Measurements from ENCODE around the gene CCDC39. TPM values are rescaled to one million over a fixed set of nuclear protein-coding genes. Genes with fewer than 3 reads are reported as not detected.
A peak's percentile ranks its signal among the peaks of the same experiment; 100 is the strongest.

The CCDC39 gene
- total and polyA plus RNA-seq, 2 donors, result 0.02 to 0.05 TPM

DNA sequence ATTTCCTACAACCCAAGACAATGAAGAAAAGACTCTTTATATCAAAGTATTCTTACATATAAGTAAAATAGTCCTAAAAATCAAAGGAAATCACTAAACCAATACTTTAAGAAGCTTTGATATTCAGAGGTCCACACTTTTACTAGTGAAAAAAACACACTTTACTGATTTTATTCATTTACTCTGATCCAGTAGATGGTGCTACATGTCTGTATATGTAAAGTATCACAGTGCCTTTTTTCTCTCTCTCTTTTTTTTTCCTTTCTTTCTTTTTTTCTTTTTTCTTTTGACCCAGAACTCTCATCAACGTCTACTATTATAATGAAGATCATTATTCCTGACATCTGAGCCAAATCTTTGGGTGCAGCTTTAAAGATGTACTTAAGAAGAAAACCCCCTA is 10.8 kb upstream of the CCDC39 start:
- no peaks in the 10 kb centered on the region for H3K9me3 ChIP-seq (ENCODE audit: control insufficient read depth in 2 of 2, insufficient read depth in 1 of 2, low read length in 1 of 2)
- no peak overlapping the region for H3K4me3 ChIP-seq (ENCODE audit: low read length in 2 of 2)
- H3K4me1 ChIP-seq (ENCODE audit: control insufficient read depth in 2 of 2, insufficient read depth in 2 of 2, low read length in 2 of 2), result no peaks in the 10 kb centered on the region
- WGBS, result 23% methylated on average over 1 of the region's 1 CpG
- no peak overlapping the region for H3K27ac ChIP-seq (ENCODE audit: low read depth in 1 of 2, low read length in 1 of 2)
- no peaks in the 10 kb centered on the region for H3K36me3 ChIP-seq (ENCODE audit: control insufficient read depth in 2 of 2, insufficient read depth in 2 of 2, low read length in 1 of 2)
- no peak for DNase-seq (ENCODE audit: low read depth in 6 of 9, low spot score in 9 of 9)
- no peaks in the 10 kb centered on the region for H3K27me3 ChIP-seq (ENCODE audit: control insufficient read depth in 2 of 2, insufficient read depth in 1 of 2, low read length in 1 of 2)

DNA sequence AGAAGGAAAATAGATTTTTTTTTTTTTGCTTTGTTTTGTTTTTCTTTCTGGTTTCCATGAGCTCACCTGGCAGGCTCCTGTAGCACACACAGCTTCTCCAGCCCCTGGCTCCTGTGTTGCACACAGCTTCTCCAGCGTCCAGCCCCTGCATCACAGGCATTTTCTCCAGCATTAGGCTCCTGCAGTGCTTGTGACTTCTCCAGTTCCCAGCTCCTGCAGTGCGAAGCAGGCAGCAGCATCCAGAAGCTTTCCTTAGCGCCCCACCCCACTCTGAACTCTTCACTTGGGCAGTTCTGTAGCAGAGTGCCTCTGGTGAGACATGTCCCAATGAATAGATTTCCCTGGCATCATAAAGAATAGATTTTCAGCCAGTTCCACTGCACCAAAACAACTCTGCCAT is 5.5 kb upstream of the CCDC39 start:
- no peak for DNase-seq (ENCODE audit: low read depth in 6 of 9, low spot score in 9 of 9)
- H3K27me3 ChIP-seq (ENCODE audit: control insufficient read depth in 2 of 2, insufficient read depth in 1 of 2, low read length in 1 of 2), result peaks cover 1 to 7% of the 10 kb centered on the region in 2 donors

GRCh38 chr3:180683816-180684215 is 4.5 kb upstream of the CCDC39 start:
- Histone ChIP-seq H3K4me3 (ENCODE audit: low read length in 2 of 2) (no peak overlapping the region), H3K27me3 (ENCODE audit: control insufficient read depth in 2 of 2, insufficient read depth in 1 of 2, low read length in 1 of 2) (peaks cover 6 to 17% of the 10 kb centered on the region in 2 donors), H3K4me1 (ENCODE audit: control insufficient read depth in 2 of 2, insufficient read depth in 2 of 2, low read length in 2 of 2) (peaks cover 8 to 10% of the 10 kb centered on the region in 2 donors), H3K27ac (ENCODE audit: low read depth in 1 of 2, low read length in 1 of 2) (no peak overlapping the region), H3K36me3 (ENCODE audit: control insufficient read depth in 2 of 2, insufficient read depth in 2 of 2, low read length in 1 of 2) (no peaks in the 10 kb centered on the region), H3K9me3 (ENCODE audit: control insufficient read depth in 2 of 2, insufficient read depth in 1 of 2, low read length in 1 of 2) (no peaks in the 10 kb centered on the region)
- DNase-seq (ENCODE audit: low read depth in 6 of 9, low spot score in 9 of 9), result no peak
- WGBS, result 85% methylated on average over 2 of the region's 2 CpGs

More for the DNA sequence above, 5.5 kb upstream of the CCDC39 start:
- 30% methylated on average over 3 of the region's 3 CpGs for WGBS
- Histone ChIP-seq H3K27ac (ENCODE audit: low read depth in 1 of 2, low read length in 1 of 2) (no peak overlapping the region), H3K4me1 (ENCODE audit: control insufficient read depth in 2 of 2, insufficient read depth in 2 of 2, low read length in 2 of 2) (peaks cover 3% of the 10 kb centered on the region in 2 donors), H3K36me3 (ENCODE audit: control insufficient read depth in 2 of 2, insufficient read depth in 2 of 2, low read length in 1 of 2) (no peaks in the 10 kb centered on the region), H3K4me3 (ENCODE audit: low read length in 2 of 2) (no peak overlapping the region), H3K9me3 (ENCODE audit: control insufficient read depth in 2 of 2, insufficient read depth in 1 of 2, low read length in 1 of 2) (no peaks in the 10 kb centered on the region)

- Histone ChIP-seq H3K4me3 (ENCODE audit: low read length in 2 of 2) (peak overlapping the region; percentile 46 to 52), H3K4me1 (ENCODE audit: control insufficient read depth in 2 of 2, insufficient read depth in 2 of 2, low read length in 2 of 2) (peaks cover 8 to 12% of the 10 kb centered on the region in 2 donors), H3K9me3 (ENCODE audit: control insufficient read depth in 2 of 2, insufficient read depth in 1 of 2, low read length in 1 of 2) (no peaks in the 10 kb centered on the region), H3K36me3 (ENCODE audit: control insufficient read depth in 2 of 2, insufficient read depth in 2 of 2, low read length in 1 of 2) (no peaks in the 10 kb centered on the region), H3K27me3 (ENCODE audit: control insufficient read depth in 2 of 2, insufficient read depth in 1 of 2, low read length in 1 of 2) (peaks cover 15 to 28% of the 10 kb centered on the region in 2 donors), H3K27ac (ENCODE audit: low read depth in 1 of 2, low read length in 1 of 2) (no peak overlapping the region)
- DNase-seq (ENCODE audit: low read depth in 6 of 9, low spot score in 9 of 9), result peak in 3 of 9 donors; percentile 3 to 30 (median 5)
- 2% methylated on average over 7 of the region's 7 CpGs for WGBS
Measured at GRCh38 chr3:180680097-180680430, 775 bp upstream of the CCDC39 start.

- Histone ChIP-seq H3K4me1 (ENCODE audit: control insufficient read depth in 2 of 2, insufficient read depth in 2 of 2, low read length in 2 of 2) (peaks cover 8 to 12% of the 10 kb centered on the region in 2 donors), H3K9me3 (ENCODE audit: control insufficient read depth in 2 of 2, insufficient read depth in 1 of 2, low read length in 1 of 2) (no peaks in the 10 kb centered on the region), H3K36me3 (ENCODE audit: control insufficient read depth in 2 of 2, insufficient read depth in 2 of 2, low read length in 1 of 2) (no peaks in the 10 kb centered on the region), H3K4me3 (ENCODE audit: low read length in 2 of 2) (no peak overlapping the region), H3K27me3 (ENCODE audit: control insufficient read depth in 2 of 2, insufficient read depth in 1 of 2, low read length in 1 of 2) (peaks cover 15 to 25% of the 10 kb centered on the region in 2 donors), H3K27ac (ENCODE audit: low read depth in 1 of 2, low read length in 1 of 2) (no peak overlapping the region)
- no peak for DNase-seq (ENCODE audit: low read depth in 6 of 9, low spot score in 9 of 9)
- WGBS, result 23% methylated on average over 8 of the region's 8 CpGs
Measured at GRCh38 chr3:180678231-180678630, 1.1 kb downstream of the CCDC39 start.

DNA sequence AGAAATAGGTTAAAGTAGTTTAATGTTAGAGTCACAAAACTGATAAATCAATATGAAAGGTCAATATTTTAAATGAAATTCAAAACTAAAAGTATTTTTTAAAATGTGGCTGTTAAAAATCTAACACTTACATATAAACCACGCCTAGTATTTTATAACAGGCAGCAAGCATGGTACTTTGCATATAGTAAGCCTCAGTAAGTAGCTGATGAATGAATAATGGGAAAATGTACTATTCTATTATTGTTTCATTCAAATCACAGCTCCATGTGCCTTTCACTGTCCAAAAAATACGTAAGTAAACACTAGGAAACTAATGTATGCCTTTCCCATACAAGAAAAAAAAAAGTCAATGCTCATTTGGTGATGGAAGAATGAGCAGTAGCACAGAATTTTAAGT is 17.8 kb downstream of the CCDC39 start:
- no peaks in the 10 kb centered on the region for H3K4me1 ChIP-seq (ENCODE audit: control insufficient read depth in 2 of 2, insufficient read depth in 2 of 2, low read length in 2 of 2)
- no peak overlapping the region for H3K4me3 ChIP-seq (ENCODE audit: low read length in 2 of 2)
- no peak overlapping the region for H3K27ac ChIP-seq (ENCODE audit: low read depth in 1 of 2, low read length in 1 of 2)
- 80% methylated on average over 2 of the region's 2 CpGs for WGBS
- H3K9me3 ChIP-seq (ENCODE audit: control insufficient read depth in 2 of 2, insufficient read depth in 1 of 2, low read length in 1 of 2), result no peaks in the 10 kb centered on the region
- H3K27me3 ChIP-seq (ENCODE audit: control insufficient read depth in 2 of 2, insufficient read depth in 1 of 2, low read length in 1 of 2), result no peaks in the 10 kb centered on the region
- H3K36me3 ChIP-seq (ENCODE audit: control insufficient read depth in 2 of 2, insufficient read depth in 2 of 2, low read length in 1 of 2), result no peaks in the 10 kb centered on the region
- no peak for DNase-seq (ENCODE audit: low read depth in 6 of 9, low spot score in 9 of 9)

GRCh38 chr3:180657094-180657493 is 22.2 kb downstream of the CCDC39 start:
- Histone ChIP-seq H3K4me1 (ENCODE audit: control insufficient read depth in 2 of 2, insufficient read depth in 2 of 2, low read length in 2 of 2) (no peaks in the 10 kb centered on the region), H3K27me3 (ENCODE audit: control insufficient read depth in 2 of 2, insufficient read depth in 1 of 2, low read length in 1 of 2) (no peaks in the 10 kb centered on the region), H3K4me3 (ENCODE audit: low read length in 2 of 2) (no peak overlapping the region), H3K27ac (ENCODE audit: low read depth in 1 of 2, low read length in 1 of 2) (no peak overlapping the region), H3K36me3 (ENCODE audit: control insufficient read depth in 2 of 2, insufficient read depth in 2 of 2, low read length in 1 of 2) (no peaks in the 10 kb centered on the region), H3K9me3 (ENCODE audit: control insufficient read depth in 2 of 2, insufficient read depth in 1 of 2, low read length in 1 of 2) (no peaks in the 10 kb centered on the region)
- 87% methylated on average over 4 of the region's 4 CpGs for WGBS
- DNase-seq (ENCODE audit: low read depth in 6 of 9, low spot score in 9 of 9), result no peak

DNA sequence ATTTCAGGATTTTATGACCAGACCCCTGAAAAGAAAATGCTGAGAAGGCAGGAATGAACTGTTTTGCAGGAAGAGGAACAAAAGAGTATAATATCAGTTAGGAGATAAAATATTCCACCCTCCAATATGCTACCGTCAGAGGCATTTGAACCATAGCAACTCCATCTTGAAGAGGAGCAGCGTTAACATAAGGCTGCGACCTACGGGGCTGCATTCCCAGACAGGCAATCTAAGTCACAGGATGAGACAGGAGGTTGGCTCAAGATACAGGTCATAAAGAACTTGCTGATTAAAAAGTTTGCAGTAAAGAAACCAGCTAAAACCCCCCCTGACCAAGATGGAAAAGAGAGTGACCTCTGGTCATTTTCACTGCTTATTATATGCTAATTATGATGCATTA is 22.9 kb downstream of the CCDC39 start:
- Histone ChIP-seq H3K9me3 (ENCODE audit: control insufficient read depth in 2 of 2, insufficient read depth in 1 of 2, low read length in 1 of 2) (no peaks in the 10 kb centered on the region), H3K27ac (ENCODE audit: low read depth in 1 of 2, low read length in 1 of 2) (no peak overlapping the region), H3K4me1 (ENCODE audit: control insufficient read depth in 2 of 2, insufficient read depth in 2 of 2, low read length in 2 of 2) (no peaks in the 10 kb centered on the region), H3K27me3 (ENCODE audit: control insufficient read depth in 2 of 2, insufficient read depth in 1 of 2, low read length in 1 of 2) (no peaks in the 10 kb centered on the region), H3K36me3 (ENCODE audit: control insufficient read depth in 2 of 2, insufficient read depth in 2 of 2, low read length in 1 of 2) (no peaks in the 10 kb centered on the region), H3K4me3 (ENCODE audit: low read length in 2 of 2) (no peak overlapping the region)
- DNase-seq (ENCODE audit: low read depth in 6 of 9, low spot score in 9 of 9), result no peak
- whole genome bisulfite sequencing, result 78% methylated on average over 4 of the region's 4 CpGs

DNA sequence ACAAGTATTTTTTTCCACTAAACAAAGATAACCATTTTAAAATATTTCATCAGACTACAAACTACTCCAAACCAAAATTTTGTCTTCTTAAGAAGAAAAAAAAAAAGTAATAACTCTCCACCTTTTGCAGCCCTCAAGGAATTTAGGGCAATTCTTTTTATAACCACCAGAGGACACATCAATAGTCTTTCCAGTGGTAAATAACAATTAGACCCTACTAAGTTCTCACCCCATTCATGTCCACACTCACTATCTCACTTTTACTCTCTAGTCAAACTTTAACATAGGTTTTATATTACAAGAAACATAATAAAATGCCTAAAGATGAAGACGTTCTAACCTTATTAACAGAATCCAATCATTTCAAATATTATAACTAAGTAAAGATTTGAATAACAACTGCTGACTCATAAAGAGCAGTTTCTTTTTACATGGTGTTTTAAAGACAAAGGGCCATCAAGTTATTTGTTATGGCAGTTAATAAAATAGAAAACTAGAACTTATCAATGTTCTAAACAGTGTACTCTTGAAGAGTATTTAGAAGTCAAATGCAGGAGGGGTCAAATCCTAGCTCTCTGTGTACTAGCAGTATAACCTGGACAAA is 33.0 kb downstream of the CCDC39 start:
- WGBS, result 37% methylated on average over 1 of the region's 1 CpG
- H3K4me3 ChIP-seq (ENCODE audit: low read length in 2 of 2), result no peak overlapping the region
- no peaks in the 10 kb centered on the region for H3K4me1 ChIP-seq (ENCODE audit: control insufficient read depth in 2 of 2, insufficient read depth in 2 of 2, low read length in 2 of 2)
- no peak overlapping the region for H3K27ac ChIP-seq (ENCODE audit: low read depth in 1 of 2, low read length in 1 of 2)
- H3K9me3 ChIP-seq (ENCODE audit: control insufficient read depth in 2 of 2, insufficient read depth in 1 of 2, low read length in 1 of 2), result no peaks in the 10 kb centered on the region
- no peak for DNase-seq (ENCODE audit: low read depth in 6 of 9, low spot score in 9 of 9)
- no peaks in the 10 kb centered on the region for H3K36me3 ChIP-seq (ENCODE audit: control insufficient read depth in 2 of 2, insufficient read depth in 2 of 2, low read length in 1 of 2)
- H3K27me3 ChIP-seq (ENCODE audit: control insufficient read depth in 2 of 2, insufficient read depth in 1 of 2, low read length in 1 of 2), result no peaks in the 10 kb centered on the region

DNA sequence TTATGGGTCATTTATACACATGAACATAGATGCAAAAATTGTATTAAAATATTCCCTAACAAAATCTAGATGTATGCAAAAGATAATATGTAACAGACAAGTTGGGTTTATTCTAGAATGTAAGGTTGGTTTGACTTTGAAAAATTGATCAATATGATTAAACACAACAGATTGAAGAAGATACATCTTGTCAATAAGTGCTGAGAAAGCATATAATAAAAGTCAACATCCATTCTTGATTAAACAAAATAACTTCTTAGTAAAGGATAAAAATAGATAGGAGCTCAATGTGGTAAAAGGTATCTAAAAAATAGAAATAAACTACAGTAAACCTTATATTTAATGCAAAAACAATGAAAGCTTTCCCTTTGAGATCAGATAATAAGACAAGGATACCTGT is 38.3 kb downstream of the CCDC39 start:
- Histone ChIP-seq H3K4me3 (ENCODE audit: low read length in 2 of 2) (no peak overlapping the region), H3K36me3 (ENCODE audit: control insufficient read depth in 2 of 2, insufficient read depth in 2 of 2, low read length in 1 of 2) (no peaks in the 10 kb centered on the region), H3K9me3 (ENCODE audit: control insufficient read depth in 2 of 2, insufficient read depth in 1 of 2, low read length in 1 of 2) (no peaks in the 10 kb centered on the region), H3K4me1 (ENCODE audit: control insufficient read depth in 2 of 2, insufficient read depth in 2 of 2, low read length in 2 of 2) (no peaks in the 10 kb centered on the region), H3K27me3 (ENCODE audit: control insufficient read depth in 2 of 2, insufficient read depth in 1 of 2, low read length in 1 of 2) (no peaks in the 10 kb centered on the region), H3K27ac (ENCODE audit: low read depth in 1 of 2, low read length in 1 of 2) (no peak overlapping the region)
- no peak for DNase-seq (ENCODE audit: low read depth in 6 of 9, low spot score in 9 of 9)

Data from thymus (tissue), 11 donors.